Naive thymus-derived CD4-positive, alpha-beta T cell (primary cell): Measurements from ENCODE around the gene RBFOX2. TPM values are rescaled to one million over a fixed set of nuclear protein-coding genes. Genes with fewer than 3 reads are reported as not detected.

Experiments used
- ATAC-seq: fragments of 150-1000 bp; cut with Tn5 transposase; 2 replicates; pipeline ENCODE4 v1.10.0; 2021; ENCODE audit warnings: mild to moderate bottlenecking, moderate library complexity
- CTCF ChIA-PET: fragments of 350-600 bp; sonication (Branson Sonifier 250); formaldehyde crosslinking; loops from one replicate; lab custom pipeline; 2021; ENCODE audit warnings: antibody characterized with exemption; lab: Charles Lee
- POLR2A ChIA-PET: fragments of 350-600 bp; sonication (Branson Sonifier 250); formaldehyde crosslinking; loops from one replicate; lab custom pipeline; 2021; ENCODE audit warnings: antibody characterized with exemption, inconsistent platforms; lab: Charles Lee
- DNase-seq, 9 donors: peaks; one replicate each; pipeline versions ENCODE4 v3.0.0 to v3.0.0-alpha.2; 2020 to 2022; ENCODE audit warnings: mixed read lengths in 1 of 9
- H3K27ac ChIP-seq: one replicate; pipeline ENCODE4 v1.7.0; 2013; ENCODE audit warnings: mild to moderate bottlenecking, low read depth, low read length, moderate library complexity
- H3K27me3 ChIP-seq, 2 donors: one replicate each; pipeline ENCODE4 v1.7.0; 2013; ENCODE audit warnings: low read length in 2 of 2, mild to moderate bottlenecking in 2 of 2, moderate library complexity in 2 of 2; ENCODE audit not compliant: control insufficient read depth in 2 of 2, insufficient read depth in 2 of 2
- H3K36me3 ChIP-seq, 3 experiments: 1 replicate in 2 of 3; 2 replicates in 1 of 3; pipeline ENCODE4 v1.7.0; 2013; ENCODE audit warnings: low read length in 3 of 3, mild to moderate bottlenecking in 3 of 3, moderate library complexity in 1 of 3; ENCODE audit not compliant: insufficient read depth in 3 of 3, control insufficient read depth in 2 of 3
- H3K4me1 ChIP-seq, 2 donors: one replicate each; pipeline ENCODE4 v1.7.0; 2013; ENCODE audit warnings: low read length in 2 of 2, mild to moderate bottlenecking in 2 of 2, moderate library complexity in 1 of 2; ENCODE audit not compliant: control insufficient read depth in 2 of 2, insufficient read depth in 2 of 2
- H3K4me3 ChIP-seq: 2 replicates; pipeline ENCODE4 v1.7.0; 2013; ENCODE audit warnings: mild to moderate bottlenecking, low read length
- H3K9me3 ChIP-seq, 3 experiments: 1 replicate in 2 of 3; 2 replicates in 1 of 3; pipeline ENCODE4 v1.7.0; 2013; ENCODE audit warnings: low read length in 3 of 3; ENCODE audit not compliant: control insufficient read depth in 2 of 3
- H3K27ac Mint-ChIP-seq, 9 donors: one replicate each; pipeline ENCODE4 v1.8.0; 2020 to 2022; ENCODE audit warnings: mixed read lengths in 9 of 9, mild to moderate bottlenecking in 8 of 9, moderate library complexity in 5 of 9, inconsistent platforms in 2 of 9
- H3K27me3 Mint-ChIP-seq, 5 donors: one replicate each; pipeline ENCODE4 v1.8.0; 2021 to 2022; ENCODE audit warnings: mixed read lengths in 5 of 5, mild to moderate bottlenecking in 1 of 5
- H3K36me3 Mint-ChIP-seq, 5 donors: one replicate each; pipeline ENCODE4 v1.8.0; 2020 to 2022; ENCODE audit warnings: mixed read lengths in 5 of 5, mild to moderate bottlenecking in 3 of 5, inconsistent platforms in 1 of 5
- H3K4me1 Mint-ChIP-seq, 7 donors: one replicate each; pipeline ENCODE4 v1.8.0; 2020 to 2022; ENCODE audit warnings: mixed read lengths in 7 of 7, mild to moderate bottlenecking in 3 of 7, inconsistent platforms in 1 of 7
- H3K4me3 Mint-ChIP-seq, 10 donors: one replicate each; pipeline ENCODE4 v1.8.0; 2020 to 2022; ENCODE audit warnings: mild to moderate bottlenecking in 10 of 10, mixed read lengths in 10 of 10, moderate library complexity in 6 of 10, inconsistent platforms in 2 of 10
- H3K9me3 Mint-ChIP-seq, 11 donors: one replicate each; pipeline ENCODE4 v1.8.0; 2020 to 2022; ENCODE audit warnings: mixed read lengths in 11 of 11, mild to moderate bottlenecking in 4 of 11, inconsistent platforms in 1 of 11, moderate library complexity in 1 of 11
- intact Hi-C, 2 donors: fragments of 100-400 bp; cut with micrococcal nuclease; formaldehyde crosslinking; loops; one replicate each; pipeline ENCODE4 v1.15.1; 2023
- polyA plus RNA-seq, 2 donors: library from polyadenylated mRNA; unstranded; fragments of 300-500 nt; fragmentation: Illumina TruSeq; gene quantifications; one replicate each; pipeline ENCODE4 v1.2.3, GENCODE V29; 2021
- total RNA-seq, 6 experiments: library from RNA in 5 of 6; stranded (reverse) in 5 of 6; gene quantifications; 1 replicate in 5 of 6; 2 replicates in 1 of 6; pipeline ENCODE4 v1.2.3 and lab custom pipeline; 2021 to 2026

The RBFOX2 gene
- total and polyA plus RNA-seq, 7 experiments from 2014 or later, result 0.39 to 1.7 (median 1.1) TPM

DNA sequence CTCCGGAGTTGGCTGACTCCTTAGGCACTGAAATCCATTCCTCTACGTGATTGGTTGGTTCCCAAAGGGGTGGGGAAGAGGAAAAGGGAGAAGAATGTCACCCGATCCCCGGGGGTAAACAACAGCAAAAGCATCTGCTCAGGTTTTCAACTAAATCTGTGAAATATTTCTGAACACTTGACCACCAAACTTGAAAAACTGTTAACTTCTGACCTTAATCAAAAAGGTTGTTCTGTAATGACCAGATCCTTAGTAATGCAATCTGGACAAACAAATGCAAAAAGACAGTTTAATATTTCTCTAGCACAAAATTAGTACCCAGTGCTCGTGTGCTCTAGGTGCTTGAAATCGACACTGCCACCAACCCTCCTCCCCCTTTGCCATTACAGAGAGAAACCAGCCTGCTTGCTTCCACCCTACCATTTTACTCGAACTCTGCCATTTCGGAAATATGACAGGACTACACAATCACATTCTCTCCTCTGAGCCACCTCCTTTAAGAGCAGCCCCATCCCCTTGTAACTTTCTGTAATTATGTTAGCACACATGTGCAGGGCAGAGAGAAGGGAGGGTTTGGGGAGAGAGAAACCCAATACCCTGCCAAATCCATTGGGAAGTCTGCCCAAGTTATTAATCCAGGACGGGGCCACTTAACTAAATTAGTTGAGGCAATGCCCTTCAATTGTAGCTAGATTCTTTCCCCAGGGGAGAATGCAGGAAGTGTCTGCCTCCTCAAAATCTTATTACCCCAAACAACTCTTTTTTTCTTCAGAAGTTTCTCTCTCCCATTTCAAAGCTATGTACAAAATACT lies 113.8 kb downstream of the RBFOX2 start:
- Mint-ChIP-seq H3K4me3 (peak overlapping the region; percentile 56 to 84 (median 78)), H3K27ac (peak overlapping the region in 8 of 9 donors; percentile 1 to 83 (median 60)), H3K4me1 (peaks cover 13 to 21% (median 19%) of the 10 kb centered on the region in 7 donors), H3K36me3 (no peaks in the 10 kb centered on the region), H3K27me3 (peaks cover 0 to 14% (median 5%) of the 10 kb centered on the region in 5 donors), H3K9me3 (no peaks in the 10 kb centered on the region)
- intact Hi-C loops, result no loop called here
- CTCF ChIA-PET, result no interaction called here
- Histone ChIP-seq H3K27ac (peak overlapping the region; percentile 21), H3K4me3 (peak overlapping the region; percentile 7), H3K4me1 (peaks cover 0 to 5% of the 10 kb centered on the region in 2 donors), H3K36me3 (no peaks in the 10 kb centered on the region), H3K27me3 (no peaks in the 10 kb centered on the region), H3K9me3 (no peaks in the 10 kb centered on the region)
- peak; percentile 55 for ATAC-seq
- peak in 4 of 9 donors; percentile 9 to 29 (median 20) for DNase-seq
- POLR2A ChIA-PET, result no interaction called here

DNA sequence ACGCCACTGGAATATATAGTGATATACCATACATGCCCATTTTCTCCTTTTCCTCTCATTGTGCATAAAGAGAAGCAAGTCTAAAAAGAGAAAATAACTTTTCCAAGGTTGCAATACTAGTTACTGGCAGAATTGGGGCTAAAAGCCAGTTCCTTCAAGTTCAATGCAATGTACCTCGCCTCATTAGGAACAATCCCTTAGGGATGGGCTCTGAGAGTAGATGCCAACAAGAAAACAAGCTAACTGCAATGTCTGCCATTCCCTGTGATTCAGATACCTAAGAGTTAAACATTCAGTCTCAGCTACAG lies 114.3 kb downstream of the RBFOX2 start:
- Mint-ChIP-seq H3K27ac (peak overlapping the region in 5 of 9 donors; percentile 56 to 83 (median 77)), H3K27me3 (peaks cover 0 to 13% (median 5%) of the 10 kb centered on the region in 5 donors), H3K4me1 (peaks cover 13 to 21% (median 19%) of the 10 kb centered on the region in 7 donors), H3K36me3 (no peaks in the 10 kb centered on the region), H3K9me3 (no peaks in the 10 kb centered on the region), H3K4me3 (peak overlapping the region; percentile 56 to 84 (median 78))
- ATAC-seq, result no peak
- Histone ChIP-seq H3K9me3 (no peaks in the 10 kb centered on the region), H3K27me3 (no peaks in the 10 kb centered on the region), H3K36me3 (no peaks in the 10 kb centered on the region), H3K4me1 (peaks cover 0 to 5% of the 10 kb centered on the region in 2 donors), H3K4me3 (peak overlapping the region; percentile 7), H3K27ac (no peak overlapping the region)
- ChIA-PET POLR2A (no interaction called here), CTCF (no interaction called here)
- intact Hi-C loops, result no loop called here
- DNase-seq, result no peak

DNA sequence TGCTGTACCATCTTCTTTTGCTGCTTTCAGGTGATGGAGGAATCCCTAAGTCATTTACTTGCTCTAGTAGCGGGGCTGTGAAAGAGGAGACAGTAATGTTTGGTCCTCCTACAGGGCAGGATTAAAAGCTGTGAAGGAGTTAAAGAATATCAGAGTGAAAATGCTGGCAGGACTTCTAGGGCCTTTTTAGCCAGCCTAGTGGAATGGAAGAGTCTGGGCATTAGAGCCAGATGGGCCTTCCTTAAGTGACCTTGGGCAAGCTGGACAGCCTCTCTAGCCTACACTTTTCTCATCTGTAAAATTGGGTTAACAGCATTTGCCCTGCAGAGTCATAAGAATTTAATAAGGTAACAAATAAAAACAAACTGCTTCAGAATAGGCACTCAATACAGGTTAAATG lies 114.7 kb downstream of the RBFOX2 start:
- Mint-ChIP-seq H3K9me3 (no peaks in the 10 kb centered on the region), H3K36me3 (no peaks in the 10 kb centered on the region), H3K27ac (no peak overlapping the region), H3K4me1 (peaks cover 13 to 21% (median 19%) of the 10 kb centered on the region in 7 donors), H3K27me3 (peaks cover 0 to 13% (median 5%) of the 10 kb centered on the region in 5 donors), H3K4me3 (peak overlapping the region in 3 of 10 donors; percentile 3 to 37 (median 28))
- Histone ChIP-seq H3K4me3 (no peak overlapping the region), H3K9me3 (no peaks in the 10 kb centered on the region), H3K36me3 (no peaks in the 10 kb centered on the region), H3K27ac (no peak overlapping the region), H3K4me1 (peaks cover 0 to 5% of the 10 kb centered on the region in 2 donors), H3K27me3 (no peaks in the 10 kb centered on the region)
- DNase-seq, result no peak
- CTCF ChIA-PET, result no interaction called here
- intact Hi-C loops, result no loop called here
- no peak for ATAC-seq
- POLR2A ChIA-PET, result no interaction called here

DNA sequence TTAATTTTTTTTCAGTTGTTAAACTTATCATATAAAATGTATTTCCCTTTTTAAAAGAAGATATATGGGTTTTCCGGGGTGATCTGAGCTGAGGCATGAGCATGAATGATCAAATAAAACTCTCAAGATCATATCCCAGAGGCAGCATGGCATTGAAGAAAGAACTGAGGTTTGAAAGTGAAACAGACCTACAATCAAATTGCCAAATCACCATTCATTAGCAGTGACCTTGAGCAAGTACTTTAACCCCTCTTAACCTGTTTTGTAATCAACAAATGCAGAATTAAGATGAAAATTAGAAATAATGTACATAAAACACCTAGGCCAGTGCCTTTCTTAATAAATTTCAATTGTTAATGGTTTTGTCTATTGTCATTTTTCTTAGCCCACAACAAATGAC lies 116.0 kb downstream of the RBFOX2 start:
- ChIA-PET CTCF (no interaction called here), POLR2A (interaction anchor here (0.6 kb wide), 1 partner anchor 10 kb away, joined by 4 read pairs; no protein-coding TSS in a partner anchor)
- no peak for DNase-seq
- no peak overlapping the region for H3K27ac Mint-ChIP-seq
- no peaks in the 10 kb centered on the region for H3K36me3 Mint-ChIP-seq
- Histone ChIP-seq H3K36me3 (no peaks in the 10 kb centered on the region), H3K9me3 (no peaks in the 10 kb centered on the region), H3K27me3 (no peaks in the 10 kb centered on the region), H3K27ac (no peak overlapping the region), H3K4me3 (no peak overlapping the region), H3K4me1 (peaks cover 0 to 5% of the 10 kb centered on the region in 2 donors)
- intact Hi-C loops, result no loop called here
- no peak overlapping the region for H3K4me3 Mint-ChIP-seq
- H3K9me3 Mint-ChIP-seq, result no peaks in the 10 kb centered on the region
- no peak for ATAC-seq
- H3K4me1 Mint-ChIP-seq, result peaks cover 13 to 21% (median 19%) of the 10 kb centered on the region in 7 donors
- peaks cover 0 to 13% (median 5%) of the 10 kb centered on the region in 5 donors for H3K27me3 Mint-ChIP-seq

DNA sequence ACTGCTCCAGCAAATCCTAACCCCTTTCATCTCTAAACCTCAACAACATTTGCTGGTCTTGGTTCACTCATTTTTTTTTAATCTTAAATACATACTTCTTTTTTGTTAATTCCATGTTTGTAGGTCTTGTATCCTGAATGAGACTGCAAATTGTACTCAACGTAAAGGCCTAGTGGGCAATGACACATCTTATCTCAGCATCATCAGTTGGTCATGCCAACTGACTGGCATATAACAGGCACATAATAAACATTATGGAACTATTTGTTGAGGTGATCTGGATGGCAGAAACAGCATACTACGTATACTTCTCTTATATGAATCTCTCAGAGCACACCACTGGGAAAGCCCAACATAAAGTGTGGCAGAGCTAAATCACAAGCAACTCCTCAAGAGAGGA lies 116.7 kb downstream of the RBFOX2 start:
- Mint-ChIP-seq H3K4me3 (no peak overlapping the region), H3K4me1 (peaks cover 13 to 21% (median 19%) of the 10 kb centered on the region in 7 donors), H3K36me3 (no peaks in the 10 kb centered on the region), H3K9me3 (no peaks in the 10 kb centered on the region), H3K27ac (no peak overlapping the region), H3K27me3 (peaks cover 0 to 13% (median 5%) of the 10 kb centered on the region in 5 donors)
- Histone ChIP-seq H3K36me3 (no peaks in the 10 kb centered on the region), H3K27me3 (no peaks in the 10 kb centered on the region), H3K4me1 (peaks cover 0 to 5% of the 10 kb centered on the region in 2 donors), H3K4me3 (no peak overlapping the region), H3K9me3 (no peaks in the 10 kb centered on the region), H3K27ac (no peak overlapping the region)
- POLR2A ChIA-PET, result no interaction called here
- no peak for DNase-seq
- CTCF ChIA-PET, result no interaction called here
- intact Hi-C loops, result no loop called here
- ATAC-seq, result no peak

DNA sequence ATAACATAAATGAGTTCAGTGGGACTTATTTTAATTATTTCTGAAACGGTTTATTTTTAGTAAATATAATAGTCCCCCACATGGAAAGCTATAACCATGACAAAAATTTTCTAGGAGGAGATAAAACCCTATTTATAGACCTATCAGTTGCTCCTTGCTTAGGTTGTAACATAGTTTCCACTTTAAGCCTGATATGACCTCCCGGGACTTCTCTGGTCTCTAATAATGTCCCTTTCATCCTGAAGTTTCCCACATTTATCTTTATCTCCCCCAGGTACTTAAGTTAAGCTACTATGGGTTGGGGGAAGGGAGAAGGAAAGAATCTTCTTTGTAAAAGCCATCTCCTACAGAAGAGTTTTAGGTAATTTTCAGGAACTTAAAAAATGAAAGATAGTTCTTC lies 117.7 kb downstream of the RBFOX2 start:
- DNase-seq (no peak), ATAC-seq (no peak)
- no peak overlapping the region for H3K4me3 ChIP-seq
- no peaks in the 10 kb centered on the region for H3K9me3 Mint-ChIP-seq
- no peaks in the 10 kb centered on the region for H3K27me3 ChIP-seq
- H3K27ac Mint-ChIP-seq, result no peak overlapping the region
- no peak overlapping the region for H3K27ac ChIP-seq
- H3K4me1 Mint-ChIP-seq, result peaks cover 13 to 19% (median 17%) of the 10 kb centered on the region in 7 donors
- no peak overlapping the region for H3K4me3 Mint-ChIP-seq
- H3K36me3 Mint-ChIP-seq, result no peaks in the 10 kb centered on the region
- H3K27me3 Mint-ChIP-seq, result peaks cover 0 to 13% (median 5%) of the 10 kb centered on the region in 5 donors
- CTCF ChIA-PET, result no interaction called here
- no peaks in the 10 kb centered on the region for H3K36me3 ChIP-seq
- intact Hi-C loops, result no loop called here
- POLR2A ChIA-PET, result no interaction called here
- H3K4me1 ChIP-seq, result peaks cover 0 to 5% of the 10 kb centered on the region in 2 donors
- H3K9me3 ChIP-seq, result no peaks in the 10 kb centered on the region
